GM12878 (cell line): ENCODE results near the gene ZWILCH. TPM values are rescaled to one million over a fixed set of nuclear protein-coding genes. Genes with fewer than 3 reads are reported as not detected.
A peak's percentile ranks its signal among the peaks of the same experiment; 100 is the strongest.

Experiments
- BCLAF1 ChIP-seq: fragments of 450-650 bp; IDR thresholded peaks from 2 replicates; pipeline ENCODE4 v1.6.1; 2017; ENCODE audit warnings: antibody characterized with exemption, mild to moderate bottlenecking, moderate library complexity
- BHLHE40 ChIP-seq, 2 experiments: fragments of 450-650 bp in 1 of 2; IDR thresholded peaks; 2 replicates each; pipeline ENCODE4 v1.6.1; 2011 to 2017; ENCODE audit warnings: low read depth in 2 of 2, borderline replicate concordance in 1 of 2, improper control_type of control experiment in 1 of 2, low read length in 1 of 2, mild to moderate bottlenecking in 1 of 2
- CEBPB ChIP-seq, 2 experiments: fragments of 150-350 bp in 1 of 2; IDR thresholded peaks; 2 replicates each; pipeline ENCODE4 v1.6.1; 2012 to 2014; ENCODE audit warnings: low read depth in 2 of 2, low read length in 2 of 2, borderline replicate concordance in 1 of 2, inconsistent platforms in 1 of 2
- GABPA ChIP-seq: IDR thresholded peaks from 2 replicates; pipeline ENCODE4 v1.6.1; 2014; ENCODE audit warnings: antibody characterized with exemption, low read depth, mild to moderate bottlenecking, inconsistent platforms
- GATAD2B ChIP-seq: fragments of 450-650 bp; conservative IDR thresholded peaks from 2 replicates; pipeline ENCODE4 v1.6.1; 2017; ENCODE audit warnings: low read depth, mild to moderate bottlenecking, moderate library complexity
- HCFC1 ChIP-seq: fragments of 150-350 bp; IDR thresholded peaks from 2 replicates; pipeline ENCODE4 v1.6.1; 2014; ENCODE audit warnings: low read length
- IKZF1 ChIP-seq: fragments of 450-650 bp; conservative IDR thresholded peaks from 2 replicates; pipeline ENCODE4 v1.6.1; 2017; ENCODE audit warnings: antibody characterized with exemption, mild to moderate bottlenecking
- IRF4 ChIP-seq: IDR thresholded peaks from 2 replicates; pipeline ENCODE4 v1.6.1; 2011; ENCODE audit warnings: low read depth, low read length
- NR2F1 ChIP-seq: fragments of 450-650 bp; conservative IDR thresholded peaks from 2 replicates; pipeline ENCODE4 v1.6.1; 2017; ENCODE audit warnings: mild to moderate bottlenecking
- PAX8 ChIP-seq: fragments of 450-650 bp; IDR thresholded peaks from 2 replicates; pipeline ENCODE4 v1.6.1; 2017; ENCODE audit warnings: mild to moderate bottlenecking, moderate library complexity
- POU2F2 ChIP-seq: IDR thresholded peaks from 3 replicates; pipeline ENCODE4 v1.6.1; 2011; ENCODE audit warnings: low read depth, mild to moderate bottlenecking, low read length, borderline replicate concordance
- RCOR1 ChIP-seq: conservative IDR thresholded peaks from 2 replicates; pipeline ENCODE4 v1.6.1; 2012; ENCODE audit warnings: low read depth, low read length, improper control_type of control experiment
- SP1 ChIP-seq: IDR thresholded peaks from one replicate; pipeline ENCODE4 v1.6.1; 2011; ENCODE audit warnings: low read depth, low read length
- TAF1 ChIP-seq: IDR thresholded peaks from 2 replicates; pipeline ENCODE4 v1.6.1; 2011; ENCODE audit warnings: mild to moderate bottlenecking, low read depth, low read length, borderline replicate concordance
- TCF3 ChIP-seq: IDR thresholded peaks from 2 replicates; pipeline ENCODE4 v1.6.1; 2012; ENCODE audit warnings: low read depth, mild to moderate bottlenecking, low read length, borderline replicate concordance; ENCODE audit not compliant: insufficient read depth
- TCF7 ChIP-seq: IDR thresholded peaks from 2 replicates; pipeline ENCODE4 v1.6.1; 2014; ENCODE audit warnings: antibody characterized with exemption, borderline replicate concordance
- ZNF217 ChIP-seq: fragments of 450-650 bp; IDR thresholded peaks from 2 replicates; pipeline ENCODE4 v1.6.1; 2017; ENCODE audit warnings: antibody characterized with exemption, mild to moderate bottlenecking
- ZZZ3 ChIP-seq: IDR thresholded peaks from 2 replicates; pipeline ENCODE4 v1.6.1; 2011; ENCODE audit warnings: low read depth; ENCODE audit not compliant: control insufficient read depth, insufficient read length
- polyA plus RNA-seq, 11 experiments: library from polyadenylated mRNA; depleted of rRNA in 4 of 11; unstranded in 6 of 11; stranded (reverse) in 5 of 11; fragments of >200 nt; fragmentation: Nextera tagmentation in 4 of 11; fragmentation: Illumina TruSeq in 1 of 11; extraction: Ambion mirVana in 4 of 11; extraction: Trizol in 1 of 11; gene quantifications; 1 replicate in 1 of 11; 2 replicates in 10 of 11; pipeline versions ENCODE4 v1.2.1 to v1.2.3, GENCODE V29; 2011 to 2016; ENCODE audit warnings: inconsistent platforms in 2 of 11, missing spikeins in 2 of 11, low read depth in 1 of 11
- total RNA-seq, 4 experiments: library from RNA; depleted of rRNA in 3 of 4; stranded (reverse); fragments of >200 nt in 3 of 4; fragmentation: Illumina TruSeq in 1 of 4; extraction: Trizol in 1 of 4; gene quantifications; 2 replicates each; pipeline versions ENCODE4 v1.2.1 to v1.2.3, GENCODE V29; 2013 to 2021
- TF ChIP-seq, protein P1 (sequence below): fragments of 450-650 bp; IDR thresholded peaks from 2 replicates; pipeline ENCODE4 v1.6.1; 2018; ENCODE audit warnings: borderline replicate concordance, mild to moderate bottlenecking; ENCODE audit not compliant: partially characterized antibody
- TF ChIP-seq, protein P2 (sequence below), 3 experiments: IDR thresholded peaks in 2 of 3; conservative IDR thresholded peaks in 1 of 3; 2 replicates each; pipeline ENCODE4 v1.5.1; 2011; ENCODE audit warnings: low read depth in 3 of 3, low read length in 3 of 3, mild to moderate bottlenecking in 3 of 3, control low read depth in 2 of 3, moderate library complexity in 2 of 3, inconsistent platforms in 1 of 3, mixed read lengths in 1 of 3; ENCODE audit not compliant: control insufficient read depth in 2 of 3, insufficient read depth in 1 of 3; ENCODE audit errors: extremely low read depth in 1 of 3

ZWILCH gene
- total and polyA plus RNA-seq, 10 of the 15 experiments (the other 5 are each of a cell fraction or from before 2014, with no cell fraction given): 15.6 to 73.9 (median 32.4) TPM

DNA sequence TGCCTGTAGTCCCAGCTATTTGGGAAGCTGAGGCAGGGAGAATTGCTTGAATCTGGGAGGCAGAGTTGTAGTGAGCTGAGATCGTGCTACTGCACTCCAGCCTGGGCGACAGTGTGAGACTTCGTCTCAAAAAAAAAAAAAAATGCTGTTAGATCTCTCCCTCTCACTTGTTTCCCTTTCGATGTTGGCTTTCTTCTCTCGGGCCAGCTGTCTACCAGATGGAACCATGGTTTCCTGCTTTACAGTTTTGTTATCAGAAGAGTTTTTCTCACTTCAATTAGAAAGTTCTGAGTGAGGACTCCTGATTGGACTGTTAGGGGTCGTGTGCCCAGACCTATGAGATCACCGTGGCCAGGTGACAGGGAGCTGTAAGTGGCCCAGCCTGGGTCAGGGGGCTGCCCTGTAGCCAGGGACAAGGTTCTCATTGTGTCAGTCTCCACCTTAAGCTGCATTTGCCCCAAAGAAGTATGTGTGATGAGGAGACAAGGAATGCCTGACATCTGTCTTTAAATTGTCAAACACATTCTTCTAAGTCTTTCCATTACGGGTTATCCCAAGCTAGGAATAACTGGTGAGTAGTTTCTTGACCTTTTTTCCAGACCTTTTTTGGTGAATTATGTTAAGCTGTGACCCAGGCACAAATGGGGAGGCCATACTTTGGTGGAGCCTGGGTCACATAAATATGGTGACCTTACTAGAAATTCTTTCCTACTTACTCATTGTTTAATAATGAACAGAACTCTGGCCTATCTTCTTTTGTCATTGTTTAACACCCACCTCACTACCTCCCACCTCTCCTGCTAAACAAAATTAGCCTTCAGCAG lies 32.7 kb upstream of the ZWILCH start (continued):
- TF ChIP-seq CEBPB (IDR thresholded peaks at IDR 0.05; ENCODE audit: borderline replicate concordance in 1 of 2, low read depth in 2 of 2, low read length in 2 of 2) (no peak), TAF1 (no peak), TCF7 (no peak), SP1 (no peak), IKZF1 (peak; percentile 29; the same call in 1 of the 2 replicates), BHLHE40 (IDR thresholded peaks at IDR 0.05; ENCODE audit: borderline replicate concordance in 1 of 2, low read depth in 2 of 2, low read length in 1 of 2) (peak in 1 of 2 experiments; percentile 79; a peak in 2 of 4 replicates), GABPA (no peak), PAX8 (no peak), BCLAF1 (no peak), TCF3 (peak; percentile 86; the same call in 1 of the 2 replicates), GATAD2B (no peak), POU2F2 (0 out of 3 replicates have a peak, but pooled peaks have one; percentile 32), ZZZ3 (no peak), HCFC1 (no peak), IRF4 (no peak), NR2F1 (peak; percentile 53; the same call in 1 of the 2 replicates), RCOR1 (no peak), ZNF217 (no peak)
- TF ChIP-seq, protein P1, sequence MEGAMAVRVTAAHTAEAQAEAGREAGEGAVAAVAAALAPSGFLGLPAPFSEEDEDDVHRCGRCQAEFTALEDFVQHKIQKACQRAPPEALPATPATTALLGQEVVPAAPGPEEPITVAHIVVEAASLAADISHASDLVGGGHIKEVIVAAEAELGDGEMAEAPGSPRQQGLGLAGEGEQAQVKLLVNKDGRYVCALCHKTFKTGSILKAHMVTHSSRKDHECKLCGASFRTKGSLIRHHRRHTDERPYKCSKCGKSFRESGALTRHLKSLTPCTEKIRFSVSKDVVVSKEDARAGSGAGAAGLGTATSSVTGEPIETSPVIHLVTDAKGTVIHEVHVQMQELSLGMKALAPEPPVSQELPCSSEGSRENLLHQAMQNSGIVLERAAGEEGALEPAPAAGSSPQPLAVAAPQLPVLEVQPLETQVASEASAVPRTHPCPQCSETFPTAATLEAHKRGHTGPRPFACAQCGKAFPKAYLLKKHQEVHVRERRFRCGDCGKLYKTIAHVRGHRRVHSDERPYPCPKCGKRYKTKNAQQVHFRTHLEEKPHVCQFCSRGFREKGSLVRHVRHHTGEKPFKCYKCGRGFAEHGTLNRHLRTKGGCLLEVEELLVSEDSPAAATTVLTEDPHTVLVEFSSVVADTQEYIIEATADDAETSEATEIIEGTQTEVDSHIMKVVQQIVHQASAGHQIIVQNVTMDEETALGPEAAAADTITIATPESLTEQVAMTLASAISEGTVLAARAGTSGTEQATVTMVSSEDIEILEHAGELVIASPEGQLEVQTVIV: no peak
- TF ChIP-seq, protein P2, sequence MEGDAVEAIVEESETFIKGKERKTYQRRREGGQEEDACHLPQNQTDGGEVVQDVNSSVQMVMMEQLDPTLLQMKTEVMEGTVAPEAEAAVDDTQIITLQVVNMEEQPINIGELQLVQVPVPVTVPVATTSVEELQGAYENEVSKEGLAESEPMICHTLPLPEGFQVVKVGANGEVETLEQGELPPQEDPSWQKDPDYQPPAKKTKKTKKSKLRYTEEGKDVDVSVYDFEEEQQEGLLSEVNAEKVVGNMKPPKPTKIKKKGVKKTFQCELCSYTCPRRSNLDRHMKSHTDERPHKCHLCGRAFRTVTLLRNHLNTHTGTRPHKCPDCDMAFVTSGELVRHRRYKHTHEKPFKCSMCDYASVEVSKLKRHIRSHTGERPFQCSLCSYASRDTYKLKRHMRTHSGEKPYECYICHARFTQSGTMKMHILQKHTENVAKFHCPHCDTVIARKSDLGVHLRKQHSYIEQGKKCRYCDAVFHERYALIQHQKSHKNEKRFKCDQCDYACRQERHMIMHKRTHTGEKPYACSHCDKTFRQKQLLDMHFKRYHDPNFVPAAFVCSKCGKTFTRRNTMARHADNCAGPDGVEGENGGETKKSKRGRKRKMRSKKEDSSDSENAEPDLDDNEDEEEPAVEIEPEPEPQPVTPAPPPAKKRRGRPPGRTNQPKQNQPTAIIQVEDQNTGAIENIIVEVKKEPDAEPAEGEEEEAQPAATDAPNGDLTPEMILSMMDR (IDR thresholded peaks at IDR 0.05 in 2 of 3, conservative IDR thresholded peaks at IDR 0.05 in 1 of 3; ENCODE audit: control insufficient read depth in 2 of 3, extremely low read depth in 1 of 3, insufficient read depth in 1 of 3, low read depth in 3 of 3, low read length in 3 of 3): no peak
